ENCODE measurements around the gene SKIDA1.

Gene SKIDA1

GRCh38 chr10:21482821-21483220, 42.7 kb downstream of the SKIDA1 start:
- DNase-seq (ENCODE audit: low spot score): no peak

GRCh38 chr10:21481407-21481806, 44.1 kb downstream of the SKIDA1 start:
- no peak for DNase-seq (ENCODE audit: low spot score)

GRCh38 chr10:21479570-21480315, 45.7 kb downstream of the SKIDA1 start:
- DNase-seq (ENCODE audit: low spot score): no peak

GRCh38 chr10:21475393-21475792, 50.1 kb downstream of the SKIDA1 start:
- DNase-seq (ENCODE audit: low spot score): no peak

GRCh38 chr10:21473541-21473940, 51.9 kb downstream of the SKIDA1 start:
- no peak for DNase-seq (ENCODE audit: low spot score)

DNA sequence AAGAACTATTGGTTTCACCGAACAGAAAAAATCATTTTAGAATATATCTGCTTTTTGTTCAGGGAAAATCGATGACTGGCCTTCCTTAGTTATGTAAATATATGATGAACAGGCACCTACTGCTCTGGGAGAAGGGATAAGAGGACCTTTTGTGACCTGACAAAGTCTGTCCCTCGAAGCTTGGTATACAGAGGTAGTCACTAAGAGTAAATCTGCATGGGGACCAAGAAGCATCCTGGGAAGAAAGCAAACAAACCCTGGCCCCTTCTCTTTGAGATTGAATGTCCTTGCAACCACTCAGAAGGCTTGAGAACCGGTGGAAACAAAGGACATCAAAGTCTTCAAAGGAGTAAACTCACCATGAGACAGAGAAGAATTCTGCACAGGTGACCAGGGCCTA, 52.3 kb downstream of the SKIDA1 start:
- DNase-seq (ENCODE audit: low spot score): no peak

DNA sequence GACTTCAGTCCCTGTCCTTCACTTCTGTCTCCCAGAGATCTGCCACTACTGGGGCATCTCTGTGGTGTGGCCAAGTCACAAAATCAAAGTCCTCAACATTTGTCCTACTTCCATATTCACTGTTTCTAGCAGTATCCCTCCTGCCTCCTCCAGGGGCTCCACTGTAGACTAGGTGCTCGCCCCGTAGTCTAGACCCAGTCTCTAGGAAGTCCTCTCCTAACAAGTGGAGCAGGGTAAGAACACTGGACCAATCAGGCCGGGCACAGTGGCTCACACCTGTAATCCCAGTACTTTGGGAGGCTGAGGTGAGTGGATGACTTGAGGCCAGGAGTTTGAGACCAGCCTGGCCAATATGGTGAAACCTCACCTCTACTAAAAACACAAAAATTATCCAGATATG, 57.4 kb downstream of the SKIDA1 start:
- DNase-seq (ENCODE audit: low spot score): no peak

DNA sequence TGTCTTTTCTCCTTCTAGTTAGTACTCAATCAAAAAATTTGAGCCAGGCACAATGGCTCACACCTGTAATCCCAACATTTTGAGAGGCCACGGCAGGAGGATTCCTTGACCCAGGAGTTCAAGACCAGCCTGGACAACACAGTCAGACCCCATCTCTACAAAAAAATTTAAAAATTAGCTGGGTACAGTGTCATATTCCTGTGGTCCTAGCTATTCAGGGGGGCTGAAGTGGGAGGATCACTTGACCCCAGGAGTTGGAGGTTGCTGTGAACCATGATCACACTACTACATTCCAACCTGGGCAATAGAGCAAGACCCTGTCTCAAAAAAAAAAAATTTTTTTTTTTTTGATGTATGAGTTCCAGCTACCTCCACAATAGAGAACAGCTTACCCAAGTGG, 57.8 kb downstream of the SKIDA1 start:
- DNase-seq (ENCODE audit: low spot score): no peak

DNA sequence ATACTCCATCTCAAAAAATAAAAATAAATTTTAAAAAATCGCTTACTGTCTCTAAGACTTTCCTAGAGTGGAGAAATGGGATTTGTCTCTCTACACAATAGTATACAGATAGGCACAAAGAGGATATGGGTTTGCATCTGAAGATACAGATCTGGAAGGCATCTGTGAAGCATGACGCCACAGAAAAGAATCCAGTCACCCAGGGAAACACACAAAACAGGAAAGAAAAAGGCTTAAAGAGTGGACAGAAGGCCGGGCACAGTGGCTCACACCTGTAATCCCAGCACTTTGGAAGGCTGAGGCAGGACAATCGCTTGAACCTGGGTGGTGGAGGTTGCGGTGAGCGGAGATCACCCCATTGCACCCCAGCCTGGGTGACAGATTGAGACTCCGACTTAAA, 61.3 kb downstream of the SKIDA1 start:
- DNase-seq (ENCODE audit: low spot score): no peak

Measured in hematopoietic multipotent progenitor cell treated with erythropoietin and hydrocortisone succinate and interleukin-3 and kit ligand, for 15 days (in vitro differentiated cells).